GM11168 (cell line): Measurements from ENCODE around the gene CDON.

Experiments used
- in situ Hi-C: fragments of 300-500 bp; cut with MboI; formaldehyde crosslinking; loops from one replicate; pipeline ENCODE4 v1.12.0; 2022; ENCODE audit warnings: low sequenced_read_pairs; ENCODE audit not compliant: unreplicated experiment

CDON gene

GRCh38 chr11:125967515-125967914, 95.2 kb downstream of the CDON start:
- in situ Hi-C loops: no loop called here

DNA sequence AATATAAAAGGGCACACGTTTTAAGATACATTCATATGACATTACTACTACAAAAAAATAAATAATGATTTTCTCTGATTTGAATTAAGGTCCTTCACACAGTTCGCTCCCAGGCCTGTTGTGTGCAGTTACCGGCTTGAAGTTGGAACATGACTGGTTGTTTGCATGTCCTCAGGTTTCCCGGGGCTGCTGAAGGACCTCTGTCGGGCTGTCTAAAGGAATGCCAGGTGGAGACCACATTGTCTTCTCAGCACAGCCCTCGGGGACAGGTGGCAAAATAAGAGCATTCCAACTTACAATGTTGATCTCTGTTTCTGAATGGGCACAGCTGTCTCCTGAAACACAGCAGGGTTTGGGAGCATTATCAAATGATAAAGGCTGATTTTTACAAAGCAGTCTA, 101.9 kb downstream of the CDON start:
- in situ Hi-C loops: no loop called here

DNA sequence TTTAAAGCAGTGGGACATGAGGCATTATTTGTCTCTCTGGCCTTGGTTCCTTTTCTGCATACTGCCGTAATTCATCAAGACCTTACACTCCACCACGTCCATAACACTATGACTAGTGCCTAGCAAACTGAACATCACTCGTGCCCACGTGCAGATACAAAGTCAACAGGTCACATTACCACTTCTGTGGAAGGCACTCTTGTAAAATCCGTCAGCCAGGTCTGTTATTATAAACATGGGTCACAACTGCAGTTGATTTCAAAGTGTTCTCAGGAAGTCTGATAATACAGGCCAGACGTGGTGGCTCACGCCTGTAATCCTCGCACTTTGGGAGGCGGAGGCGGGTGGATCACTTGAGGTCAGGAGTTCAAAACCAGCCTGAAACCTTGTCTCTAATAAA, 102.7 kb downstream of the CDON start:
- in situ Hi-C loops: no loop called here

GRCh38 chr11:125959511-125959910, 103.2 kb downstream of the CDON start:
- in situ Hi-C loops: no loop called here

GRCh38 chr11:125958872-125959400, 103.7 kb downstream of the CDON start:
- in situ Hi-C loops: no loop called here

- in situ Hi-C loops: no loop called here
Observed at GRCh38 chr11:125957618-125958332, 104.9 kb downstream of the CDON start.

DNA sequence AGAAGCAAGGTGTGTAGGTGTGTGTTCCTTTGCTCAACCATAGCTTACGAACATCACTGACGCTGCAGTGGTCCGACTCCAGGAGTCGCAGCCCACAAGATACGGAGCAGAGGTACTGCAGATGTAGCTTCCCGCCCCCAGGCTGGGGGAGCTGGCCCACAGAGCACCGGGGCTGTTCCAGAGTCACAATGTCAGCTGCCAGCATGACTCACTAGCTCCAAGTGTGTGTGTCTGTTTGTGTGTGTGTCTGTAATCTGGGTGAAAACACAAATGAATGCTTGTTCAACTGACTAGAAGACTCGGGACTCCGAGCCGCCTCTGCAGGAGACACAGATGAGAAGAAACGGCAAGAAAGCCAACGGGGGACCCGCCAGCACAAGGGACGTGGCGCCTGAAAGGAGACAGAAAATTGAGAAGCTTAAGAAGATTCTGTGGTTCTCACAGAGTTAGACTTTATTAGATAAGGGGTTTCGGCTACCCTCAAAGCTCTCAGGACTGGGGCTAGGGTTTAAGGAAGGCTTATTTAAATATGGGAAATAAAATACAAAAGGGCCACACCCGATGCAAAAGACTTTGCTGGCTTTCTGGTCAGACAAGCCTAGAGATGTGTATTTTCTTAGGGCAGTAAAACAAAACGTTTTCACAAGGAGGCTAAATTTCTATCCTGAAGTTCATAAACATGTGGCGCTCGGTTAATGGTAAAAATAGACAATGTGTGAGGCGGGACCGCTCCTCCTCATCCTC, 106.1 kb downstream of the CDON start:
- in situ Hi-C loops: no loop called here

DNA sequence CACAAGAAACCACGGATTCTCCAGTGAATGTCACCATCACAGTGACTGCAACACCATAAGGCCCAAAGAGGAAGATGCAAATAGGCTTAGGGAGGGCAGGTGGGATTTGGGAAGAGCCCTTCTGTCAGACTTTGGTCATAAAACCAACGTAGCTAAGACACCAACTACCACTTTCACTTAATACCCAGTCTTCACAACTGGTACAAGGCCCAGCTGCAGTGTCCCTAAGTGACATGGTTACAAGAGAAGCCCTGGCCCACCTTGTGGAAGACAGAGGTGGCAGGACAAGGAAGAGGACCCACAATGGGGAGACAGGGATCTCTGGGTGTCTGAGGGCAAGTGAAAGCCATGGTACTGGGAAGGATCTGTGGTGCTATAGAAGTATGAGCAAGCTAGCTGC, 106.8 kb downstream of the CDON start:
- in situ Hi-C loops: no loop called here

DNA sequence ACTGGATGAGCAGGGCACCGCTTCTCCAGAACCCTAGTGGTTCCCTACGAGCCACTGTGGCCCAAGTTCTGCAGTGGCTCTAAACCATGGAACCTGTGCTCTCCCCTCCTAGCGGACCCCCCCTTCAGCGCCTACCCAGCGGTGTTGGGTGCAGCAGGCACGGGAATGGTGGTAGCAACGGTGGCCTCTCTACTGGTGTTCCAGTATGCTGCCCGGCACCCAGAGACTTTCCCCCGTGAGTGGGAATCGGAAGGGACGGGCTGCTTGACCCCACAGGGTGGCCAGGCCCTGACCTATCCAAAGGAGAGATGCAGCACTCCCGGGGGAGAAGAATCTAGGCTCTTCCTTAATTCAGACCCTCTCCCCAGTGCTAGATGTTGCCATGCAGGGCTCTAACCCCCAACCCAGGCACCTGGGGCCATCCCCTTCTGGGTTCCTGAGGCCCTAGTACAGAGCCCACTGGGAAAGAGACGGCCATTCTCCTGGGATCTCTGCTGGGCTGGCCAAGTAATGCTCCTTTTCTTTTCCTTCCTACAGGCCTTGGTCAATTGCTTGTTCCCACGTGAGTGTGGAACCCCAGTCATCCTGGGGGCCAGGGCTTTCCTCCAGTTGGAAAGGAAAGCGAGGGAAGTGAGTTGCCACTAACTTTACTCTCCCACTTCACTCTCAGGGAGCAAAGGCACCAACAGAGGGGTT, 107.6 kb downstream of the CDON start:
- in situ Hi-C loops: no loop called here

- in situ Hi-C loops: no loop called here
Observed at GRCh38 chr11:125954123-125954944, 108.3 kb downstream of the CDON start.

GRCh38 chr11:125953401-125953935, 109.2 kb downstream of the CDON start:
- in situ Hi-C loops: no loop called here

- in situ Hi-C loops: no loop called here
Observed at GRCh38 chr11:125952973-125953372, 109.7 kb downstream of the CDON start.

GRCh38 chr11:125952559-125952958, 110.1 kb downstream of the CDON start:
- in situ Hi-C loops: no loop called here

DNA sequence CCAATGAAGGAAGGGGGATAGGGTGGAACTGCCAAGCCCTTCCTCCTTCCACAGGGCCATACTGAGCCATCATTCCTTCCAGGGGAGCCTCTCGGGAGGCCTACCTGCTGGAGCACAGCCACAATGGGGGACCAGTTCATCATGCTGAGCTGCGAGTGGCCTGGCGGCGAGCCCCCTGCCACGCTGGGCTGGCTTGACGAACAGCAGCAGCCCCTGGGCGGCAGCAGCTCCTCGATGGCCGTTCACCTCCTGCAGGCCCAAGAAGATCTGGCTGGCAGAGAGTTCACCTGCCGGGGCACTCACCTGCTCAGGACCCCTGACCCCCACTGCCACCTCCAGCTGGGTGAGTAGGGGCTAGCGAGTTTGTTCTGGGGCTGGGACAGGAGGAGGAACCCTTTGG, 110.9 kb downstream of the CDON start:
- in situ Hi-C loops: no loop called here

DNA sequence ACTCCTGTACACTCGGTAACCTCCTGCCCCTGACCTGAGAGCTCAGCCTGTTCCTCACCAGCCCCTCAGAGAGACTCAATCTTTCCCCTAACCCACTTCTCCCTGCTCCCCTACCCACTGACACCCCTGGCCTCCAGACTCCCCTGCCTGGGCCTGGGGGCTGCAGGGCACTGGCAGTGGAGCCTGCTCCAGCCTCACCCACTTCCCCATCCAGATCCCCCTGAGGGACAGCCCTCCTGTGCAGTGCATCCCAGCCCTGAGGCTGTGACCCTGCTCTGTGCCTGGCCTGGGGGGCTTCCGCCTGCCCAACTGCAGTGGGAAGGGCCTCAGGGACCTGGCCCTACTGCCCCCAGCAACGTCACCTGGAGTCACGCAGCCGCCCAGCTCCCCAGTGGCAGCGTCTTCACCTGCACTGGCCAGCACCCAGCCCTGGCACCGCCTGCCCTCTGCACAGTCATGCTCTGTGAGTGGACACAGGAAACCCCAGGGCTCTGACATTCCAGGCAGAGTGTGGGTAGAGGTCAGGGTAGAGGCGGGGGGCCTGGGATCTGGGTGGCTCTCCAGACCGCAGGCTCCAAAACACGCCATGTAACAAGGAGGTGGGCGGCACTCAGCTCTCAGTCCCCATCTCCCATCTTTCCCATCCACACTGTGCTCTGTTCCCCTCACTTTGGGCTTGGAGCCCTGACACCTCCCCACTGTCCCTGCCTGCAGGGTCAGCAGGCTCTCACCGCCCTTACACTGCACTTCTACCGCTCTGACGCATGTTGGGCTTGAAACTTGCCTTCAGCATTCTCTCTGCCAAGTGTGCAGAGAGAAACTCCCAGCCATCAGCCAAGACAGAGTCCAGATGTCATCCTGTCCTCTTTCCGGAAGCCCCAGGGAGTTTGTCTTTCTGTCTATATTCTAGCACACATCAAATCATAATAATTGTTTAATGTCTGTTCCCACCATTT, 111.7 kb downstream of the CDON start:
- in situ Hi-C loops: no loop called here

DNA sequence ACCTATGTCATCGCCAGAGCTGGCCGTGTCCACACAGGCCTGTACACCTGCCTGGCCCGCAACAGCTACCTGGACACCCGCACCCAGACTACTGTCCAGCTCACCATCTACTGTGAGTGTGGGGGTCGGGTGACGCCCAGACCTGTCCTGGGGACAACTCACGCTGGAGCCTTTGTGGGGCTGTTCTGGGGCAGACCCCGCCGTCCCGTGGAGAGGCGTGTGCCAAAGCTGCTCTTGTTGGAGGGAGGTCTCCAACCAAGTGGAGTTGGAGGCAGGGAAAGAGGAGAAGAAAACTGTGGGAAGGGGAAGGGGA, 112.5 kb downstream of the CDON start:
- in situ Hi-C loops: no loop called here

DNA sequence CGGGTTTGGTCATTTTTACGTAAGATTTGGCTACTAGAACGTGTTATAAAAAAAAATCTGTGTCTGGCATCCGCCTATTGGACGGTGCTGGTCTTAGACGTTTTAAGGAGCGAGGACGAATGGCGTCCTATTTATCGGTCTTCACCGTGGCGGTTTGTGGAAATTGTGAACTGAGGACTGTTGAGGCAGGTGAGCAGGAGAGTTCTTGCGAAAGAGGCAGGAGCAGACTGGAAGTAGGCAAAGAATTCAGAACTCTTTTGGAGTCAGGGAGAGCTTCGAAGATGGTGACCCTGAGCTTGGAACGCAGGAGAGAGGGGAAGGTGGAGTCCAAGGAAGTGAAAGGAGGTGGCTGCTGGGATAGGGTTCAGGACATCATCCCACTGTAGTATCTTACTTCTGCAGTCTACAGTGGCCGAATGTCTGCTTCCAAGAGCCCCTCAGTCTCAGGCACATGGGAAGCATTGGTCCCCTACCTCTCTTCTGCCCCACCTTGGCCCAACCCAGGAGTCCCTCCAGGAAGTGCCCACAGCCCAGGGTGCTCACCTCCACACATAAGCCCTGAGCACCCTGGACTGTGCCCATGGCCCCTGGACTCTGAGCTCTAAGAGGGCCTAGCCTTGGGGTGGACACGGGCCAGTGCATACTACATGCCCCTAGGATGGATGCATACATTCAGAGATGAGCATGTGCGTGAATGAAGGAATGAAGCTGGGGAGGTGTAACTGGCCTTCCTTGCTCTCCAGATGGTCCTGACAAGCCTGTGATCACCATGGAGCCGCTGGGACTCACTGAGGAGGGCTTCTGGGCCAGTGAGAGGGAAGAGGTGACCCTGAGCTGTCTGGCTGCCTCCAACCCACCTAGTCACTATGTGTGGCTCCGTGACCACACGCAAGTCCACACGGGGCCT, 113.1 kb downstream of the CDON start:
- in situ Hi-C loops: no loop called here
